Measurements from ENCODE around the gene HOXC9. TPM values are rescaled to one million over a fixed set of nuclear protein-coding genes. Genes with fewer than 3 reads are reported as not detected.

Gene HOXC9
- total and polyA plus RNA-seq, 11 donors, result not detected

DNA sequence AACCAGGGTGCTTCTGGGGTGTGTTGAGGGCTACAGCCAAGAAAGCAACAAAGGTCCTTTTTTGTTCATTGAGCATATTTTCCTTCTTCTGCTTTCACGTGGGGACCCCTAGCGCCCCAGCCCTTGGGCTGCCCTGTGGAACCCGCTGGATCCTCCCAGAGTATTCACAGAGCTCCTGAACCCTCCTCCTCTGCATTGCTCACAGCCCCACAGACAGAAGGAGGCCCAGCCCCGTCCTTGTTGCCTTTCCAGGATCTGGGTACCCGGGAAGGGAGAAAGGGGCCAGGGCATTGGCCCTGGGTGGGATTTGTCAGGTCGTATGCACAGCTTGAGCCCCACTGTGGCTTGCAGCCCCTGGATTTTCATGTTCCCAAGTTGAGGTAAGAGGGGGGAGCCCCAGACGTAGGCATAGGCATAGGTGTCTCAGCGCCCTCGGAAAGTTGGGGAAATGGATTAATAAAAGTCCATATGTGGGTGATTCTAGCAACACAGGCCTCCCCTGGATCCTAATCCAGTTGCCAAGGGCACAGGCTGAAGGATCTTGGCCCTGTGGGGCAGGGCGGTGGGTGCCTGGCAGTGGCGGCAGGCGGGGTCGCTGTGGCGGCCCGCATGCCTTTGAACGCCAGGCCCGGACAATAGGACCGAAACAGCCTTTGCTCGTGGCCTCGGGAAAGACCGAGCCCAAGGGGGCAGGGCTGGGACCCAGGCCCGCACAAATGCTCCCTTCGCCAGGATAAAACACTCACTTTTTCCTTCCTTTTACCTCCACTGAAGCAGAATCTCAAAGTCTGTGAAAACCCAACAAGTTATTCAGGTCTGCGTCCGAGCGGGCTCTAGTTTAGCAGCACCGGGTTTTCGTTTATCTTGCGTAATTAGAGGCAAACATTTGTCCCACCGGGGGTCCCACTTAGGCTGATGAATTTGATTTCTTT, 18.1 kb upstream of the HOXC9 start:
- peaks cover 0 to 19% (median 13%) of the 10 kb centered on the region in 12 donors for H3K4me1 ChIP-seq
- no peak for ATAC-seq
- no peaks in the 10 kb centered on the region for H3K9me3 ChIP-seq
- no peak overlapping the region for H3K27ac ChIP-seq
- no peak overlapping the region for H3K4me3 ChIP-seq
- H3K27me3 ChIP-seq, result peaks cover 78 to 98% (median 95%) of the 10 kb centered on the region in 9 donors
- H3K36me3 ChIP-seq, result no peaks in the 10 kb centered on the region
- no peak for TF ChIP-seq POLR2A (IDR thresholded peaks at IDR 0.05)
- TF ChIP-seq, protein P1, sequence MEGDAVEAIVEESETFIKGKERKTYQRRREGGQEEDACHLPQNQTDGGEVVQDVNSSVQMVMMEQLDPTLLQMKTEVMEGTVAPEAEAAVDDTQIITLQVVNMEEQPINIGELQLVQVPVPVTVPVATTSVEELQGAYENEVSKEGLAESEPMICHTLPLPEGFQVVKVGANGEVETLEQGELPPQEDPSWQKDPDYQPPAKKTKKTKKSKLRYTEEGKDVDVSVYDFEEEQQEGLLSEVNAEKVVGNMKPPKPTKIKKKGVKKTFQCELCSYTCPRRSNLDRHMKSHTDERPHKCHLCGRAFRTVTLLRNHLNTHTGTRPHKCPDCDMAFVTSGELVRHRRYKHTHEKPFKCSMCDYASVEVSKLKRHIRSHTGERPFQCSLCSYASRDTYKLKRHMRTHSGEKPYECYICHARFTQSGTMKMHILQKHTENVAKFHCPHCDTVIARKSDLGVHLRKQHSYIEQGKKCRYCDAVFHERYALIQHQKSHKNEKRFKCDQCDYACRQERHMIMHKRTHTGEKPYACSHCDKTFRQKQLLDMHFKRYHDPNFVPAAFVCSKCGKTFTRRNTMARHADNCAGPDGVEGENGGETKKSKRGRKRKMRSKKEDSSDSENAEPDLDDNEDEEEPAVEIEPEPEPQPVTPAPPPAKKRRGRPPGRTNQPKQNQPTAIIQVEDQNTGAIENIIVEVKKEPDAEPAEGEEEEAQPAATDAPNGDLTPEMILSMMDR (IDR thresholded peaks at IDR 0.05), result no peak
- 8 to 13% (median 9%) methylated on average over 29 to 30 of the region's 30 CpGs for WGBS, 4 donors
- no peak for DNase-seq
- intact Hi-C loops (cut with DNase I), result no loop called here

DNA sequence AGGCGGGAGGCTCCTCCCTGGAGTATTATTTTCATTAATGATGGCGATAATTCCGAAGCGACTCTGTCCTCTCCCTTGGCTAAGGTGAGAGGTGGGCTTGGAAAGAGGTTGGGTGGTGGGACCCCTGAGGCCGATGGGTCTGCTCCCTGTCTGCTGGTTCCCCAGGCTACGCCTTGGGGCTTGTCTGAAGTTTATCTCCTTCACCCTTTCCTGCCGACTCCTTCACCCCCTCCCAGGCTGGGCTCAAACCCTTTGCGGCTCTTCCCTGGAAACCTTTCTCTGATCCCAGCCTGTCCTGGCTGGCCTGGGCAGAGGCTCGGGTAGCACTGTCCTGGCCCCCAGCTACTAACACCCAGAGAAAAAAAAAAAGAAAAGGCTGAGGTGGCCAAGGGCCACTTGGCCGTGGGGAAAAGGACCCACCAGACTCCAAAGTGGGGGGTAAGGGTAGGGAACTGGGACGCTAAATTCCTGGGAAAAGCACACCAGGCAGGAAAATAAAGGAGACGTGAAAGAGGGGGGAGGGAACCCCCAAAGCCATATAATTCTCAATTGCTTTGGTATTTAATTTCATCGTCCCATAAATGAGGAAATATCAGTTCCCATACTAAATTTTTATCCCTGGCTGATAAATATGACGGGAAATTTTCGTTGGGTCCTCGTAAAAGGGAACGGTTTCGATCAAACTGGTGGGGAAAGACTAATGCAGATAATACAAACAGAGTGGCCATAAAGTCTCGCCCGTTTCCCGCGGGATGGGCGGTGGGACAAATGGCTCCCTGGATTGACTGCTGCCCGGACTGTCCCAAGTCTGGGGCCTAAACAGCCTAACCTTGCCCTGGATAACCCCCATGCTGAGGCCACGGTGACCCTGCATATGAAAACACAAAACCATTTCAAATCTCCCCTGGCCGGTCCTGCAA, 17.1 kb upstream of the HOXC9 start:
- Histone ChIP-seq H3K4me1 (peaks cover 0 to 19% (median 13%) of the 10 kb centered on the region in 12 donors), H3K9me3 (no peaks in the 10 kb centered on the region), H3K36me3 (no peaks in the 10 kb centered on the region), H3K27me3 (peaks cover 71 to 98% (median 95%) of the 10 kb centered on the region in 9 donors), H3K4me3 (no peak overlapping the region), H3K27ac (no peak overlapping the region)
- DNase-seq (no peak), ATAC-seq (no peak)
- WGBS, 4 donors, result 7 to 10% (median 9%) methylated on average over 25 to 26 of the region's 26 CpGs
- intact Hi-C loops (cut with DNase I), result no loop called here
- TF ChIP-seq, protein P1 (IDR thresholded peaks at IDR 0.05), result no peak
- TF ChIP-seq POLR2A (IDR thresholded peaks at IDR 0.05), result no peak

DNA sequence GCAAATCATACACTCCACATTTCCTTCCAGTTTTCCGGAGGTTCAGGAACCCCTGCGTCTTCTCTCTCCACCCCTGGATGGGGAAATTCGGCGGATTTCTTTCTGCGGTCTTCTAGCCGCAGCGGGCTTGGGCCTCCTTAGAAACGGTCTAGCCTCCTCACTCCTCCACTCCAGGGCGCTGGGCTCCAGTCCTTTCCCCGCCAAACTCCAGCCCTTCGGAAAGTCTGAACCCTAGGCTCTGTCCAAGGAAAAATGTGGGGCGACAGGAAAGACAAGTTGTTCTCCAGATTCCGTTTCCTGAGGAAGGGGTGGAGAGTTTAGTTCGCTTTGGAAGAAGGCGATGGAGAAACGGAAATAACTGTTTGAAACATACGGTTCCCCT, 16.4 kb upstream of the HOXC9 start:
- no peak overlapping the region for H3K4me3 ChIP-seq
- ATAC-seq, result no peak
- no peaks in the 10 kb centered on the region for H3K9me3 ChIP-seq
- DNase-seq, result no peak
- intact Hi-C loops (cut with DNase I), result no loop called here
- H3K4me1 ChIP-seq, result peaks cover 0 to 19% (median 13%) of the 10 kb centered on the region in 12 donors
- TF ChIP-seq, protein P1 (IDR thresholded peaks at IDR 0.05), result no peak
- no peak for TF ChIP-seq POLR2A (IDR thresholded peaks at IDR 0.05)
- no peak overlapping the region for H3K27ac ChIP-seq
- peaks cover 68 to 99% (median 97%) of the 10 kb centered on the region in 9 donors for H3K27me3 ChIP-seq
- H3K36me3 ChIP-seq, result no peaks in the 10 kb centered on the region
- WGBS, 4 donors, result 4 to 10% (median 8%) methylated on average over 17 of the region's 17 CpGs
